KMS-11 (cell line): ENCODE results near the gene LRRC4.

Source experiments
- H2AFZ ChIP-seq: fragments of 200-600 bp; sonication (generic); 2 replicates; pipeline ENCODE4 v1.6.1; 2016; ENCODE audit warnings: antibody characterized with exemption, mixed run types, low read depth
- H3K27ac ChIP-seq: fragments of 200-600 bp; sonication (generic); 2 replicates; pipeline ENCODE4 v1.6.1; 2016; ENCODE audit warnings: mild to moderate bottlenecking, mixed run types
- H3K27me3 ChIP-seq: fragments of 200-600 bp; sonication (generic); 2 replicates; pipeline ENCODE4 v1.6.1; 2017; ENCODE audit warnings: mild to moderate bottlenecking, low read depth, mixed run types, moderate library complexity; ENCODE audit not compliant: insufficient read depth
- H3K36me3 ChIP-seq: fragments of 200-600 bp; sonication (generic); 2 replicates; pipeline ENCODE4 v1.6.1; 2017; ENCODE audit warnings: mild to moderate bottlenecking, mixed run types; ENCODE audit not compliant: insufficient read depth
- H3K4me1 ChIP-seq: fragments of 200-600 bp; sonication (generic); 2 replicates; pipeline ENCODE4 v1.6.1; 2016; ENCODE audit warnings: mild to moderate bottlenecking, low read depth, mixed run types; ENCODE audit not compliant: poor library complexity, severe bottlenecking
- H3K4me2 ChIP-seq: fragments of 200-600 bp; sonication (generic); 2 replicates; pipeline ENCODE4 v1.7.0; 2016; ENCODE audit warnings: mild to moderate bottlenecking, mixed run types
- H3K4me3 ChIP-seq: fragments of 200-600 bp; sonication (generic); IDR thresholded peaks from 2 replicates; pipeline ENCODE4 v1.6.1; 2017; ENCODE audit warnings: low read depth, low read length, mixed read lengths; ENCODE audit not compliant: insufficient read depth
- H3K79me2 ChIP-seq: fragments of 200-600 bp; sonication (generic); 2 replicates; pipeline ENCODE4 v1.6.1; 2016; ENCODE audit warnings: low read depth, mixed run types; ENCODE audit not compliant: insufficient read depth
- H3K9ac ChIP-seq: fragments of 200-600 bp; sonication (generic); 2 replicates; pipeline ENCODE4 v1.6.1; 2016; ENCODE audit warnings: mild to moderate bottlenecking, mixed run types
- H4K20me1 ChIP-seq: fragments of 200-600 bp; sonication (generic); 2 replicates; pipeline ENCODE4 v1.6.1; 2016; ENCODE audit warnings: mild to moderate bottlenecking, mixed run types; ENCODE audit not compliant: insufficient read depth
- TF ChIP-seq, protein P1 (sequence below): fragments of 200-600 bp; sonication (generic); conservative IDR thresholded peaks from 2 replicates; pipeline ENCODE4 v1.6.1; 2017; ENCODE audit warnings: low read depth, mild to moderate bottlenecking, antibody characterized with exemption, low read length, moderate library complexity, mixed read lengths

LRRC4 gene

DNA sequence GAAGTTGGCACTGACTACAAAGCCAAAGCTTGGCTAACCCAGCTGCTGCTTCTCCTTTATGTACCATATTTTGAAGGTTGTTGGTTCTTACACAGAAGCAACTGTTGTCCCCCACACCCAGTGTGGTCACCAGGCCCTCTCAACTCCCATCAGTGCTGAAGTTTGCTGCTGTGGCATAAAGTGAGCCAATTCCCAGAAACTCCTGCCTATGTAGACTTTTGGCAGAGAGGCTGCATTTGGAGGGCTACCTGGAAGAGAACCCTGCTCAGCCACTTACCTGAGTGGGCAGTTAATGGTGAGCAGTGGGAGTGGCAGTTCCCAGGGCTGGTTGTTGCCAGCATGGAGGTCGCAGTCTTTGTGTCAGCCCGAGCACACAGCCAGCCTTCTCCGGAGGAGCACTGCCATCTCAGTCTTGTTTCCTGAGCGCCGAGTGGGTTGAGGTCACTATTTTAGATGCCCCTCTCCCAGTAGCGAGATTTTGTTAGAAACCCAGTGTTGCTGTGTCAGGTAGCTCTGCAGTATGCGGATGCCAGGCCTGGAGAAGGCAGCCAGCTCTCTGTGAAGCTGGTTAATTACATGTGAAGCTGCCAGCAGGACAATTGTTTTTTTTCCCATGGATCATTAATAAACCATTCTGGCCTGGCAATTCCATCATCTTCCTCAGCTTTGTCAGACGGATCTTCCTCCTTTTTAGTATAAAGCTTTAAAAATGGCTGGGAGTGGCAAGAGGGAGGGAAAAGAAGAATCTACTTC, 24.5 kb downstream of the LRRC4 start:
- H3K27me3 ChIP-seq: no peaks in the 10 kb centered on the region
- no peak overlapping the region for H3K4me2 ChIP-seq
- H3K4me3 ChIP-seq: no peak overlapping the region
- no peaks in the 10 kb centered on the region for H3K79me2 ChIP-seq
- TF ChIP-seq, protein P1, sequence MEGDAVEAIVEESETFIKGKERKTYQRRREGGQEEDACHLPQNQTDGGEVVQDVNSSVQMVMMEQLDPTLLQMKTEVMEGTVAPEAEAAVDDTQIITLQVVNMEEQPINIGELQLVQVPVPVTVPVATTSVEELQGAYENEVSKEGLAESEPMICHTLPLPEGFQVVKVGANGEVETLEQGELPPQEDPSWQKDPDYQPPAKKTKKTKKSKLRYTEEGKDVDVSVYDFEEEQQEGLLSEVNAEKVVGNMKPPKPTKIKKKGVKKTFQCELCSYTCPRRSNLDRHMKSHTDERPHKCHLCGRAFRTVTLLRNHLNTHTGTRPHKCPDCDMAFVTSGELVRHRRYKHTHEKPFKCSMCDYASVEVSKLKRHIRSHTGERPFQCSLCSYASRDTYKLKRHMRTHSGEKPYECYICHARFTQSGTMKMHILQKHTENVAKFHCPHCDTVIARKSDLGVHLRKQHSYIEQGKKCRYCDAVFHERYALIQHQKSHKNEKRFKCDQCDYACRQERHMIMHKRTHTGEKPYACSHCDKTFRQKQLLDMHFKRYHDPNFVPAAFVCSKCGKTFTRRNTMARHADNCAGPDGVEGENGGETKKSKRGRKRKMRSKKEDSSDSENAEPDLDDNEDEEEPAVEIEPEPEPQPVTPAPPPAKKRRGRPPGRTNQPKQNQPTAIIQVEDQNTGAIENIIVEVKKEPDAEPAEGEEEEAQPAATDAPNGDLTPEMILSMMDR: no peak
- no peak overlapping the region for H3K27ac ChIP-seq
- no peak overlapping the region for H2AFZ ChIP-seq
- peaks cover 4% of the 10 kb centered on the region; the same call in 1 of the 2 replicates for H4K20me1 ChIP-seq
- H3K4me1 ChIP-seq: peaks cover 21% of the 10 kb centered on the region
- H3K9ac ChIP-seq: no peak overlapping the region
- H3K36me3 ChIP-seq: no peaks in the 10 kb centered on the region

DNA sequence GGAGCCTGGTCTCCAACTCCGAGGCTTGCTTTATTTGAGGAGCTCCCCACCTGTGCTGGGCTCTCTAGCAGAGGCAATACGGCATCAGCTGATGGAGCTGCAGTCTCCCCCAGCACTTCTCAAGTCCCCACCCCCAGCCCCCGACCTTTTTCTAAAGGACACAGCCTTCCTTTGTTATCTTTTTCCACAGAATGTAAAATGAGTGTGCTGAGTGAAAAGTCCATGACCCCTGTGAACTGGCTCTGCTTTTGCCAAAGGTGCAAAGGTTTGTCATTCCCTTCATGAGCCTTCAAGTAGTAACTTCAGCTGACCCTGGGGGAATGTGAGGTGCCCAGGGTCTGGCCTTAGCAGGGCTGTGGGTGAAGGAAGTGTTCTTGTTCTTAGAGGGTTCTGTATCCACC, 25.5 kb downstream of the LRRC4 start:
- Histone ChIP-seq H3K4me2 (no peak overlapping the region), H2AFZ (no peak overlapping the region), H3K27ac (no peak overlapping the region), H3K27me3 (no peaks in the 10 kb centered on the region), H4K20me1 (peaks cover 4% of the 10 kb centered on the region; the same call in 1 of the 2 replicates), H3K4me1 (peaks cover 21% of the 10 kb centered on the region), H3K9ac (no peak overlapping the region), H3K36me3 (no peaks in the 10 kb centered on the region), H3K79me2 (no peaks in the 10 kb centered on the region), H3K4me3 (no peak overlapping the region)
- TF ChIP-seq, protein P1: no peak

DNA sequence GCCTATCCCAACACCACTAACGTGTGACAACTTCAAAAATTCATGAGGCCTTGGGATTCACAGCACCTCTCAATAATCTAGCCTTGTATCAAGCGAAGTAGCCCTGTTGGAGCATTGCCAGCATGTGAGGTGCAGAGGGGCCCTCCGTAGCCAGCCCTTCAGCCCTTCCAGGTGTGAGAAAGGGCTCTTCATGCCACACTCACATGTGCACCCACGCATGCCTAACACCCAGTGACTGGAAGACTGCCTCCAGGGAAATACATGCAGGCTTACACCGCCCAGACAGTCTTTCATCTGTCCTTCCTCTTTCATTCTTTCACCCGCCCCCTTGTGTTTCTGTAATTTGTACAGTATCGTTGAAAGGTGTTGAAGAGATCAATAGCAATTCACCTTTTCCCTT, 26.1 kb downstream of the LRRC4 start:
- Histone ChIP-seq H3K4me1 (peaks cover 21% of the 10 kb centered on the region), H3K36me3 (no peaks in the 10 kb centered on the region), H2AFZ (no peak overlapping the region), H3K79me2 (no peaks in the 10 kb centered on the region), H3K27me3 (no peaks in the 10 kb centered on the region), H3K4me2 (no peak overlapping the region), H4K20me1 (peaks cover 4% of the 10 kb centered on the region; the same call in 1 of the 2 replicates), H3K27ac (no peak overlapping the region), H3K4me3 (no peak overlapping the region), H3K9ac (no peak overlapping the region)
- TF ChIP-seq, protein P1: no peak

DNA sequence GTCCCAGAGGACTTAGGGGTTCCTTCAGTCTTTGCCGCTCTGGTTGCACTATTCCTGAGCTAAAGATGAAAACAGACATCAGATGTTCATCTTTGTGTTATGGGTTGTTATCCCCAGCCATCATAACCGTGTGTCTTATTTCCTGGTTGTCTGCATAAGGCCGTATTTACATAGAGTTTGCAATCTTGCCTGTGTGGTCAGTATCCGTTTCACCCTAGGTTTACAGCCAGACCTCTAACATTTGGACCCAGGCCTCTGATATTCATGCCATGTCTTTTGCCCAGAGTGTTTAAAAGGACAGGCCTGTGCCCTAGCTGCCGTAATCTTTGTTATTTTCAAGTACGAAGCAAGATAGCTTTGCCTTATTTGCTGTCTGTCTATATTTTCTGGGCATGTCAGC, 26.6 kb downstream of the LRRC4 start:
- H3K4me1 ChIP-seq: peaks cover 21% of the 10 kb centered on the region
- peaks cover 4% of the 10 kb centered on the region; the same call in 1 of the 2 replicates for H4K20me1 ChIP-seq

More for the DNA sequence above, 26.6 kb downstream of the LRRC4 start:
- Histone ChIP-seq H3K4me3 (no peak overlapping the region), H3K36me3 (no peaks in the 10 kb centered on the region), H2AFZ (no peak overlapping the region), H3K9ac (no peak overlapping the region), H3K27me3 (no peaks in the 10 kb centered on the region), H3K4me2 (no peak overlapping the region), H3K79me2 (no peaks in the 10 kb centered on the region), H3K27ac (no peak overlapping the region)
- TF ChIP-seq, protein P1: no peak
